Measurements from ENCODE around the gene IRX4. TPM values are rescaled to one million over a fixed set of nuclear protein-coding genes. Genes with fewer than 3 reads are reported as not detected.

Gene IRX4
- total RNA-seq, 1 experiment from 2014 or later: 16.5 TPM

- no peaks in the 10 kb centered on the region for H3K9me2 ChIP-seq (ENCODE audit: insufficient read depth)
- H3K27me3 ChIP-seq (ENCODE audit: insufficient read depth, low read length): no peaks in the 10 kb centered on the region
- H3K9ac ChIP-seq (ENCODE audit: low read length): no peak overlapping the region
- ChIA-PET CTCF (no interaction called here), RAD21 (ENCODE audit: low non-redundant PET in 1 of 2, low total read pairs in 2 of 2, uncharacterized antibody in 2 of 2, unreplicated experiment in 2 of 2) (no interaction called here), POLR2A (no interaction called here)
- DNase-seq (ENCODE audit: low read depth, low spot score) (no peak), ATAC-seq (no peak)
- no peak overlapping the region for H2AFZ ChIP-seq (ENCODE audit: low read depth, low read length, poor library complexity, severe bottlenecking)
- no TSS peak for BruUV-seq (replicated peaks)
- H3K36me3 ChIP-seq (ENCODE audit: control insufficient read depth in 1 of 2, insufficient read depth in 2 of 2, low read length in 2 of 2): no peaks in the 10 kb centered on the region
- no peak overlapping the region for H3K4me2 ChIP-seq (ENCODE audit: low read length)
- peaks cover 8 to 15% of the 10 kb centered on the region in 2 experiments for H3K4me1 ChIP-seq (ENCODE audit: control insufficient read depth in 1 of 2, insufficient read depth in 2 of 2, low read length in 2 of 2)
- no peaks in the 10 kb centered on the region for H3K9me3 ChIP-seq (ENCODE audit: control insufficient read depth in 1 of 2, insufficient read depth in 1 of 2, low read depth in 1 of 2, low read length in 2 of 2)
- TF ChIP-seq ELF1 (IDR thresholded peaks at IDR 0.05; ENCODE audit: borderline replicate concordance, low read depth) (no peak), SRF (IDR thresholded peaks at IDR 0.05; ENCODE audit: low read depth) (no peak), SIN3A (IDR thresholded peaks at IDR 0.05; ENCODE audit: low read depth) (no peak), REST (IDR thresholded peaks at IDR 0.05; ENCODE audit: low read depth) (no peak), RAD21 (IDR thresholded peaks at IDR 0.05; ENCODE audit: low read depth) (no peak), EZH2phosphoT487 (IDR thresholded peaks at IDR 0.05; ENCODE audit: borderline replicate concordance) (no peak), ZFX (IDR thresholded peaks at IDR 0.05) (no peak), POLR2A (IDR thresholded peaks at IDR 0.05; ENCODE audit: borderline replicate concordance, extremely low read depth, insufficient read depth, insufficient read length) (no peak), ZNF274 (IDR thresholded peaks at IDR 0.05; ENCODE audit: low read depth, low read length) (no peak), SP1 (IDR thresholded peaks at IDR 0.05; ENCODE audit: low read depth) (no peak), CBX3 (IDR thresholded peaks at IDR 0.05; ENCODE audit: low read depth) (no peak), TCF7L2 (IDR thresholded peaks at IDR 0.05; ENCODE audit: borderline replicate concordance, extremely low read depth, insufficient read depth, insufficient read length) (no peak)
- TF ChIP-seq, protein P1, sequence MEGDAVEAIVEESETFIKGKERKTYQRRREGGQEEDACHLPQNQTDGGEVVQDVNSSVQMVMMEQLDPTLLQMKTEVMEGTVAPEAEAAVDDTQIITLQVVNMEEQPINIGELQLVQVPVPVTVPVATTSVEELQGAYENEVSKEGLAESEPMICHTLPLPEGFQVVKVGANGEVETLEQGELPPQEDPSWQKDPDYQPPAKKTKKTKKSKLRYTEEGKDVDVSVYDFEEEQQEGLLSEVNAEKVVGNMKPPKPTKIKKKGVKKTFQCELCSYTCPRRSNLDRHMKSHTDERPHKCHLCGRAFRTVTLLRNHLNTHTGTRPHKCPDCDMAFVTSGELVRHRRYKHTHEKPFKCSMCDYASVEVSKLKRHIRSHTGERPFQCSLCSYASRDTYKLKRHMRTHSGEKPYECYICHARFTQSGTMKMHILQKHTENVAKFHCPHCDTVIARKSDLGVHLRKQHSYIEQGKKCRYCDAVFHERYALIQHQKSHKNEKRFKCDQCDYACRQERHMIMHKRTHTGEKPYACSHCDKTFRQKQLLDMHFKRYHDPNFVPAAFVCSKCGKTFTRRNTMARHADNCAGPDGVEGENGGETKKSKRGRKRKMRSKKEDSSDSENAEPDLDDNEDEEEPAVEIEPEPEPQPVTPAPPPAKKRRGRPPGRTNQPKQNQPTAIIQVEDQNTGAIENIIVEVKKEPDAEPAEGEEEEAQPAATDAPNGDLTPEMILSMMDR (IDR thresholded peaks at IDR 0.05 in 2 of 3, conservative IDR thresholded peaks at IDR 0.05 in 1 of 3; ENCODE audit: borderline replicate concordance in 1 of 3, insufficient read depth in 1 of 3, low read depth in 2 of 3, low read length in 2 of 3): no peak
- no peaks in the 10 kb centered on the region for H3K79me2 ChIP-seq (ENCODE audit: insufficient read depth, low read length)
- H3K27ac ChIP-seq (ENCODE audit: low read depth, low read length): no peak overlapping the region
- intact Hi-C loops (cut with micrococcal nuclease): no loop called here
- H3K4me3 ChIP-seq (replicated peaks in 1 of 2; ENCODE audit: low read depth in 1 of 2, low read length in 2 of 2): no peak overlapping the region
- H4K20me1 ChIP-seq (ENCODE audit: insufficient read depth): no peaks in the 10 kb centered on the region
These were observed 4.5 kb downstream of the IRX4 start for GRCh38 chr5:1878050-1878849.

Measured in HCT116 (cell line).